T-cell (primary cell): ENCODE results near the gene PAIP1. TPM values are rescaled to one million over a fixed set of nuclear protein-coding genes. Genes with fewer than 3 reads are reported as not detected.
A peak's percentile ranks its signal among the peaks of the same experiment; 100 is the strongest.

Source experiments
- ATAC-seq, 4 experiments: fragments of 200-7000 bp in 3 of 4; fragments of 150-1000 bp in 1 of 4; cut with Tn5 transposase; replicated peaks in 1 of 4; 1 replicate in 3 of 4; 2 replicates in 1 of 4; pipeline ENCODE4 v1.10.0; 2021; ENCODE audit warnings: moderate library complexity in 3 of 4, mild to moderate bottlenecking in 2 of 4, moderate number of reproducible peaks in 1 of 4
- CTCF ChIA-PET, 2 donors: fragments of 300-600 bp; sonication (Branson Sonifier 250); formaldehyde crosslinking; loops; one replicate each; lab custom pipeline; 2022; ENCODE audit warnings: antibody characterized with exemption in 2 of 2; lab: Charles Lee
- POLR2A ChIA-PET, 2 donors: fragments of 300-600 bp; sonication (Branson Sonifier 250); formaldehyde crosslinking; loops; one replicate each; lab custom pipeline; 2022; ENCODE audit warnings: antibody characterized with exemption in 2 of 2; lab: Charles Lee
- DNase-seq, 35 experiments: peaks; one replicate each; pipeline versions ENCODE4 v3.0.0 to v3.0.0-alpha.2; 2013 to 2023
- H3K27ac ChIP-seq: one replicate; pipeline ENCODE4 v1.5.1; 2013; ENCODE audit warnings: low read length
- H3K27me3 ChIP-seq, 2 experiments: replicated peaks in 1 of 2; 1 replicate in 1 of 2; 2 replicates in 1 of 2; pipeline versions ENCODE4 v1.6.1 to v1.7.0; 2013; ENCODE audit warnings: low read length in 1 of 2, mixed read lengths in 1 of 2; ENCODE audit not compliant: control insufficient read depth in 2 of 2, insufficient read depth in 2 of 2; ENCODE audit errors: extremely low read depth in 1 of 2
- H3K36me3 ChIP-seq, 2 donors: 1 replicate in 1 of 2; 2 replicates in 1 of 2; pipeline versions ENCODE4 v1.6.1 to v1.7.0; 2013; ENCODE audit warnings: low read length in 1 of 2; ENCODE audit not compliant: control insufficient read depth in 2 of 2, insufficient read depth in 1 of 2; ENCODE audit errors: extremely low read depth in 1 of 2
- H3K4me1 ChIP-seq, 2 experiments: 1 replicate in 1 of 2; 2 replicates in 1 of 2; pipeline versions ENCODE4 v1.6.1 to v1.7.0; 2013; ENCODE audit warnings: low read length in 2 of 2, mixed read lengths in 1 of 2; ENCODE audit not compliant: insufficient read depth in 2 of 2, control insufficient read depth in 1 of 2; ENCODE audit errors: extremely low read depth in 1 of 2
- H3K4me3 ChIP-seq, 2 donors: 1 replicate in 1 of 2; 2 replicates in 1 of 2; pipeline versions ENCODE4 v1.5.1 to v1.7.0; 2013; ENCODE audit warnings: mild to moderate bottlenecking in 2 of 2, low read length in 1 of 2, moderate library complexity in 1 of 2; ENCODE audit not compliant: control insufficient read depth in 1 of 2; ENCODE audit errors: extremely low read depth in 1 of 2
- H3K9me3 ChIP-seq: 2 replicates; pipeline ENCODE4 v1.7.0; 2013
- H3K27ac Mint-ChIP-seq, 2 donors: one replicate each; pipeline ENCODE4 v1.8.0; 2020 to 2021; ENCODE audit warnings: mild to moderate bottlenecking in 2 of 2, mixed read lengths in 2 of 2
- H3K27me3 Mint-ChIP-seq, 2 donors: one replicate each; pipeline ENCODE4 v1.8.0; 2021 to 2022; ENCODE audit warnings: mixed read lengths in 2 of 2
- H3K36me3 Mint-ChIP-seq: one replicate; pipeline ENCODE4 v1.8.0; 2021; ENCODE audit warnings: mixed read lengths
- H3K4me1 Mint-ChIP-seq, 3 donors: one replicate each; pipeline ENCODE4 v1.8.0; 2020 to 2022; ENCODE audit warnings: mixed read lengths in 3 of 3, mild to moderate bottlenecking in 1 of 3
- H3K4me3 Mint-ChIP-seq, 3 donors: one replicate each; pipeline ENCODE4 v1.8.0; 2020 to 2022; ENCODE audit warnings: mild to moderate bottlenecking in 3 of 3, mixed read lengths in 3 of 3, moderate library complexity in 3 of 3
- H3K9me3 Mint-ChIP-seq, 3 donors: one replicate each; pipeline ENCODE4 v1.8.0; 2020 to 2022; ENCODE audit warnings: mixed read lengths in 3 of 3
- WGBS: methylation state at CpG from one replicate; pipeline ENCODE4 v1.1.5; 2013; ENCODE audit warnings: missing lambda C conversion rate; ENCODE audit not compliant: insufficient coverage; 5-methylcytosine and 5-hydroxymethylcytosine counted together
- total RNA-seq, 35 experiments: library from RNA in 6 of 35; stranded (reverse) in 6 of 35; fragments of 120-200 nt in 1 of 35; gene quantifications; one replicate each; pipeline versions ENCODE4 v1.2.1 to v1.2.4 and lab custom pipeline; 2013 to 2026

Gene PAIP1, protein sequence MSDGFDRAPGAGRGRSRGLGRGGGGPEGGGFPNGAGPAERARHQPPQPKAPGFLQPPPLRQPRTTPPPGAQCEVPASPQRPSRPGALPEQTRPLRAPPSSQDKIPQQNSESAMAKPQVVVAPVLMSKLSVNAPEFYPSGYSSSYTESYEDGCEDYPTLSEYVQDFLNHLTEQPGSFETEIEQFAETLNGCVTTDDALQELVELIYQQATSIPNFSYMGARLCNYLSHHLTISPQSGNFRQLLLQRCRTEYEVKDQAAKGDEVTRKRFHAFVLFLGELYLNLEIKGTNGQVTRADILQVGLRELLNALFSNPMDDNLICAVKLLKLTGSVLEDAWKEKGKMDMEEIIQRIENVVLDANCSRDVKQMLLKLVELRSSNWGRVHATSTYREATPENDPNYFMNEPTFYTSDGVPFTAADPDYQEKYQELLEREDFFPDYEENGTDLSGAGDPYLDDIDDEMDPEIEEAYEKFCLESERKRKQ
- 10 to 100 TPM; 28.8 to 44.9 (median 35.0) TPM for total RNA-seq
- 47.7 TPM for total RNA-seq (2013)
- 34.1 to 87.1 (median 53.3) reads per million in 29 experiments for total RNA-seq (lab: John Stamatoyannopoulos, UW)

DNA sequence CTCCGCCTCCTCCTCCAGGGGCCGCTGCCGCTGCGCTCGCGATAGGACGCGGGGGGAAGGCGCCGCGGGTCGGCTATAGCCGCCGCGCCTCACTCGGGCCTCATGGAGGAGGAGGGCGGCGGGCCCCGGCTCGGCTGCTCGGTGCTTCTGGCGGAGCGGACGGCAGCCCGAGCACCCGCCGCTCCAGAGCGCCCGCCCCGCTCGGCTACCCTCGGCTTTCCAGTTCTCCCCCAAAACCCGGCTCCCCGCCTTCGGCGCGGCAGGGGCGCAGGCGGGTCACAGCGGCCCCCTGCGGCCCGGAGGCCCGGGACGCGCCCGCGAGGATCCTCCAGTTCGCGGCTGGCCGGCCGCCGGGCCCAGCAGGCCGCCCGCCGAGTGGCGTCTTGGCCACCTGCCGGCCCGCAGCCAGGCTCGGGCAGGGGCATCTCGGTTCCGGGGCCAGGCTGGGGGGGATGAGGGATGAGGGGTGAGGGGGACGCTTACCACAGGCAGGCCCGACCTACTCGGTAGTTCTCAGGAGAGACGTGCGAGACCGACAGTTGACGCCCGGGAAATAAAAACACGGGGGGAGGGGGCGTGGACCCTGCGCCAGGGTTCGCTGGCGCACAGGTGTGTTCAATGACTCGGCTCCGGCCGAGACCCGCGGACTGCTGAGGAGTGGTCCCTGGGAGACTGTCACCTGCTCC lies at the start of gene PAIP1:
TSS of gene PAIP1 (minus strand) at position 221 of the 686 bp plus-strand sequence. CDS start 231 bp downstream, outside the sequence.
- POLR2A ChIA-PET, result interaction anchor here in 1 of 2 donors (0.7 kb wide), 1 partner anchor 166 kb away, joined by 3 read pairs; no protein-coding TSS in a partner anchor
- Mint-ChIP-seq H3K4me3 (peak within 1 kb of the TSS in 2 of 3 donors; percentile 90 to 92), H3K27ac (peak within 1 kb of the TSS; percentile 97), H3K9me3 (no peaks in the 10 kb centered on the region), H3K27me3 (peaks cover 4 to 5% of the 10 kb centered on the region in 2 donors), H3K36me3 (peaks cover 4% of the 10 kb centered on the region), H3K4me1 (peaks cover 7 to 11% (median 7%) of the 10 kb centered on the region in 3 donors)
- CTCF ChIA-PET, result interaction anchor here (0.6 to 1.0 kb wide), 4 partner anchors 46 to 436 kb away, joined by 3 to 10 read pairs (median 4); partner anchors contain the start of genes NNT (in 1 of the 2) and TMEM267 (in 1 of the 2)
- no peaks in the 10 kb centered on the region for H3K27me3 ChIP-seq
- peaks cover 9 to 22% of the 10 kb centered on the region in 2 experiments for H3K4me1 ChIP-seq
- DNase-seq (peak; percentile 63 to 89 (median 77)), ATAC-seq (peak; percentile 83 to 87 (median 86))
- WGBS, result under 1% methylated on average over 73 of the region's 79 CpGs
- peak within 1 kb of the TSS; percentile 74 to 87 for H3K4me3 ChIP-seq
- H3K27ac ChIP-seq, result peak within 1 kb of the TSS; percentile 88
- peaks cover 0 to 31% of the 10 kb centered on the region in 2 donors for H3K36me3 ChIP-seq
- no peaks in the 10 kb centered on the region for H3K9me3 ChIP-seq

DNA sequence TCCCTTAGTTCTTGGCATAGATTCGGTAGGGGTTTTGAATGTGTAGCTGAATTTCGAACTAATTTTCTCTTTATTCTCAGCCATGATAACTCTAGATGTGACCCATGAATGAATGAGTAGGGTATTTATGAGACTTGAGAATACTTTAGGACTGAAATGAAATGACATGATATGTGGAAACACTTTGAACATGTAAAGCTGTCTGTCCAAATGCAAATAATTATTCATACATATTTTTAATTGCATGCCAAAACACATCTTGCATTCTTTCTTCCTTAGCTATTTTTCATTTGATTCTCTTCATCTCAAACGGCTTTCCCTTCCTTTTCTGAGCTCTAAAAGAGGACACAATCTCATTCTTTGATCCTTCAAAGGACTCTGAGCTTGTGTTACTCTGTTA lies 49.5 kb upstream of the PAIP1 start:
- H3K9me3 ChIP-seq, result no peaks in the 10 kb centered on the region
- peaks cover 8 to 28% of the 10 kb centered on the region in 2 experiments for H3K4me1 ChIP-seq
- peaks cover 39% of the 10 kb centered on the region for H3K36me3 Mint-ChIP-seq
- no peak overlapping the region for H3K27ac Mint-ChIP-seq
- peaks cover 0 to 21% of the 10 kb centered on the region in 2 donors for H3K36me3 ChIP-seq
- POLR2A ChIA-PET, result interaction anchor here in 1 of 2 donors (0.5 to 0.6 kb wide), 2 partner anchors 10 to 121 kb away, joined by 3 to 5 read pairs; no protein-coding TSS in a partner anchor
- no CpG with 5 or more reads among the region's 3 CpGs for WGBS
- H3K4me3 Mint-ChIP-seq, result no peak overlapping the region
- H3K27ac ChIP-seq, result no peak overlapping the region
- no peaks in the 10 kb centered on the region for H3K27me3 Mint-ChIP-seq
- no peaks in the 10 kb centered on the region for H3K27me3 ChIP-seq
- CTCF ChIA-PET, result interaction anchor here in 1 of 2 donors (1.1 to 1.8 kb wide), 2 partner anchors 52 to 122 kb away, joined by 5 read pairs; partner anchors contain the start of gene TMEM267
- no peaks in the 10 kb centered on the region for H3K9me3 Mint-ChIP-seq
- H3K4me3 ChIP-seq, result no peak overlapping the region
- DNase-seq (no peak), ATAC-seq (no peak)
- H3K4me1 Mint-ChIP-seq, result peaks cover 66 to 77% (median 68%) of the 10 kb centered on the region in 3 donors

DNA sequence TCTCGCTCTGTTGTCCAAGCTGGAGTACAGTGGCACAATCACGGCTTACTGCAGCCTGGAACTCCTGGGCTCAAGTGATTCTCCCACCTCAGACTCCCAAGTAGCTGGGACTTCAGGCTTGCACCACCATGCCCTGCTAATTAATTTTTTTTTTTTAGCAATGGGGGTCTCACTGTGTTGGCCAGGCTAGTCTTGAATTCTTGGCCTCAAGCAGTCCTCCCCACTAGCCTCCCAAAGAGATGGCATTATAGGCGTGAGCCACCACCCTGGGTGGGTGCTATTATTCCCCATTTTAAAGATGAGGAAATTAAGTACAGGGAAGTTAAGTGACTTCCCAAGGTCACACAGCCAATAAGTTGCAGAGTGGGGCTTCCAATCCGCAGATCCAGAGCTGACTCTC lies 47.8 kb upstream of the PAIP1 start:
- H3K9me3 Mint-ChIP-seq, result no peaks in the 10 kb centered on the region
- H3K4me1 ChIP-seq, result peaks cover 8 to 28% of the 10 kb centered on the region in 2 experiments
- ATAC-seq (no peak), DNase-seq (no peak)
- ChIA-PET CTCF (interaction anchor here (0.6 to 2.7 kb wide), 4 partner anchors 121 to 577 kb away, joined by 4 to 12 read pairs (median 6); partner anchors contain the start of gene TMEM267 (in 1 of the 2)), POLR2A (interaction anchor here in 1 of 2 donors (1.1 kb wide), 1 partner anchor 292 kb away, joined by 3 read pairs; the partner anchor contains the start of gene HMGCS1)
- no peaks in the 10 kb centered on the region for H3K9me3 ChIP-seq
- peaks cover 29% of the 10 kb centered on the region for H3K36me3 Mint-ChIP-seq
- peaks cover 0 to 10% of the 10 kb centered on the region in 2 donors for H3K36me3 ChIP-seq
- peak overlapping the region; percentile 89 to 96 (median 91) for H3K4me3 Mint-ChIP-seq
- no peaks in the 10 kb centered on the region for H3K27me3 Mint-ChIP-seq
- H3K27me3 ChIP-seq, result no peaks in the 10 kb centered on the region
- H3K4me1 Mint-ChIP-seq, result peaks cover 66 to 72% (median 67%) of the 10 kb centered on the region in 3 donors
- peak overlapping the region in 1 of 2 donors; percentile 88 for H3K27ac Mint-ChIP-seq
- H3K4me3 ChIP-seq, result no peak overlapping the region
- no peak overlapping the region for H3K27ac ChIP-seq
- WGBS, result 100% methylated on average over 2 of the region's 4 CpGs

DNA sequence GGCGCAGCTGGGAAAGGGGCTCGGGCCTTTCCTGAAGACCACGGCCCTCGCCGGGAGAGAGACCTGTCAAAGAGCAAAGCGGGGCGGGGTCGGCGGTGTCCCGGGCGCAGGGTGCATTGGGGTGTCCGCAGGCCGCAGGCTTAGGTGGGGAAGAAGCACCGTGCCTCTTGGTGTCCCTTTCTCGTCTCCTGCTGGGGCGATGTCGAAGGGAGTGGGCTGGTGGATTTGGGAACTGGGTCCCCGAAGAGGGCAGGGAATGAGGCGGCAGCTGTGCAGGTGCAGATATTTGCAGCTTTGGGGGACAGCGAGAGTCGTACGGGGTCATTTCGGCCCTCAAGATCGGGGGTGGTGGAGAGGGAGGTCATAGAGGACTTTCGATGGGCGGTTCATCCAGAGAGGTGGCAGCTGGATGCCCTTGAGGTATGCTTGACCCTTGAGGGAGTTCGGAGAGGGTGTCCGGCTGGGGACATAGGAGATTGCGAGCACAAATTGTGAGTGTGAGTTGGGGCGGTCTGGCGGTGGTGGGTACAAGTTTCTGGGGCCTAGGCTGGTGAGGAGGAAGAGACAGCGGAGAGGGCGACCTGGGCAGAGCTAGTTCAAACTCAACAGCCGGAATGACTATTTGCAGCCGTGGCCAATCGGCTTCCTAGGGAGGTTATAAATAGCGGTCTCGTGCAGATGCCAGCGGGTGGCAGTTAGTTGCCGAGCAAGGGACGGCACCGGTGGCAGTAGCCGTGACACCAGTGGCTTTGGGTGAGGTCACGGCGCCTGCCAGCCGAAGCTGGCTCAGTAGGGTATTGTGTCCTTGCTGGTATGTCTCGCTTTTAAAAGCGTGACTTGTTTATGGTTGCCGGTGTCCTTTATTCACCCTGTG lies 46.7 kb upstream of the PAIP1 start:
- peak overlapping the region; percentile 89 to 96 (median 91) for H3K4me3 Mint-ChIP-seq
- H3K4me3 ChIP-seq, result peak overlapping the region; percentile 87 to 91
- DNase-seq (peak; percentile 13 to 81 (median 59)), ATAC-seq (peak; percentile 68 to 72 (median 68))
- peak overlapping the region; percentile 60 for H3K27ac ChIP-seq
- H3K27ac Mint-ChIP-seq, result peak overlapping the region; percentile 82 to 88
- H3K27me3 Mint-ChIP-seq, result no peaks in the 10 kb centered on the region
- peaks cover 0 to 2% of the 10 kb centered on the region in 2 donors for H3K36me3 ChIP-seq
- no peaks in the 10 kb centered on the region for H3K9me3 Mint-ChIP-seq
- WGBS, result under 1% methylated on average over 43 of the region's 49 CpGs
- CTCF ChIA-PET, result interaction anchor here (0.5 to 2.7 kb wide), 8 partner anchors 28 to 493 kb away, joined by 3 to 12 read pairs (median 5); partner anchors contain the start of gene TMEM267 (in 1 of the 2)
- peaks cover 63 to 70% (median 66%) of the 10 kb centered on the region in 3 donors for H3K4me1 Mint-ChIP-seq
- H3K27me3 ChIP-seq, result no peaks in the 10 kb centered on the region
- peaks cover 21% of the 10 kb centered on the region for H3K36me3 Mint-ChIP-seq
- H3K4me1 ChIP-seq, result peaks cover 8 to 28% of the 10 kb centered on the region in 2 experiments
- POLR2A ChIA-PET, result interaction anchor here in 1 of 2 donors (1.1 to 1.2 kb wide), 3 partner anchors 27 to 291 kb away, joined by 3 to 4 read pairs (median 4); partner anchors contain the start of genes HMGCS1 and TMEM267
- H3K9me3 ChIP-seq, result no peaks in the 10 kb centered on the region
